ENCODE measurements around the gene SEZ6L.

Gene SEZ6L

DNA sequence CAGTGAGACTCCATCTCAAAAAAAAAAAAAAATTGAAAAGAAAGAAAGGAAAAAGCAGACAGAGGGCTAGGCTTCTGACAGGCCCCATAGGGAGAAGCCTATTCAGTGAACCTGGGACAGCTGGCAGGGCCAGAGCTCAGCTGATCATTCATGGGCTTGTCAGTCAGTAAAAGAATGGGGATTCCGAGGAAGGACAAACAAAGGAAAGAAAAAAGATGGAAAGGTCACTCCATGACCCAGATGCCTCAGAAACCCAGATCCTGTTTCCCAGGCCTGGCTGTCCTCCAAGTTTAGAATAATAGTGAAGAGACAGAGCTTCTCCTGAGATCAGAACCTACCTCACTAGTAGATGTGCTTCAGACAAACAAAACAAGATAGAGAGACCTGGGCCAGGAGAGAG, 225.5 kb downstream of the SEZ6L start:
- H3K18ac ChIP-seq (ENCODE audit: low read length) = no peak overlapping the region
- no peak overlapping the region for H3K9ac ChIP-seq (ENCODE audit: low read depth, low read length, poor library complexity)
- no peaks in the 10 kb centered on the region for H3K79me1 ChIP-seq (ENCODE audit: low read depth, low read length)
- H3K4ac ChIP-seq (ENCODE audit: low read length) = no peak overlapping the region
- H2BK12ac ChIP-seq (ENCODE audit: low read length) = no peak overlapping the region
- peaks cover 13% of the 10 kb centered on the region in 2 donors for H3K4me1 ChIP-seq (ENCODE audit: control insufficient read depth in 2 of 2, insufficient read depth in 1 of 2, low read depth in 1 of 2, low read length in 2 of 2)
- H3K14ac ChIP-seq (ENCODE audit: low read length) = no peak overlapping the region
- H2AK5ac ChIP-seq (ENCODE audit: low read depth, low read length) = no peak overlapping the region
- no peak overlapping the region for H3K4me2 ChIP-seq (ENCODE audit: insufficient read depth, low read length, poor library complexity, severe bottlenecking)
- H3K27me3 ChIP-seq (ENCODE audit: control insufficient read depth in 3 of 3, insufficient read depth in 3 of 3, low read depth in 1 of 3, low read length in 3 of 3) = no peaks in the 10 kb centered on the region
- WGBS, 2 donors (ENCODE audit: extremely low coverage in 2 of 2, insufficient read length in 2 of 2, insufficient replicate concordance in 1 of 2) = no CpG with 5 or more reads among the region's 1 CpG
- H2BK5ac ChIP-seq (ENCODE audit: low read length) = no peak overlapping the region
- no peak overlapping the region for H2AFZ ChIP-seq (ENCODE audit: low read length)
- H3K4me3 ChIP-seq (ENCODE audit: low read length in 2 of 2) = no peak overlapping the region
- peak; percentile 62 for DNase-seq (ENCODE audit: low spot score)
- H3K36me3 ChIP-seq (replicated peaks in 1 of 2; ENCODE audit: control insufficient read depth in 2 of 2, insufficient read depth in 2 of 2, low read length in 2 of 2) = no peaks in the 10 kb centered on the region
- no peak overlapping the region for H4K91ac ChIP-seq (ENCODE audit: low read depth, low read length, poor library complexity)
- H2BK120ac ChIP-seq (ENCODE audit: low read depth, low read length) = no peak overlapping the region
- H3K9me3 ChIP-seq (replicated peaks in 1 of 2; ENCODE audit: control insufficient read depth in 2 of 2, insufficient read depth in 1 of 2, low read depth in 1 of 2, low read length in 2 of 2) = peaks cover 0 to 5% of the 10 kb centered on the region in 2 donors
- H4K8ac ChIP-seq (ENCODE audit: low read depth, low read length) = no peak overlapping the region
- H3K23ac ChIP-seq (ENCODE audit: low read depth, low read length, poor library complexity) = no peak overlapping the region
- H3K27ac ChIP-seq (replicated peaks; ENCODE audit: low read length) = peak overlapping the region; percentile 55
- no peak overlapping the region for H2BK15ac ChIP-seq (ENCODE audit: low read length)

DNA sequence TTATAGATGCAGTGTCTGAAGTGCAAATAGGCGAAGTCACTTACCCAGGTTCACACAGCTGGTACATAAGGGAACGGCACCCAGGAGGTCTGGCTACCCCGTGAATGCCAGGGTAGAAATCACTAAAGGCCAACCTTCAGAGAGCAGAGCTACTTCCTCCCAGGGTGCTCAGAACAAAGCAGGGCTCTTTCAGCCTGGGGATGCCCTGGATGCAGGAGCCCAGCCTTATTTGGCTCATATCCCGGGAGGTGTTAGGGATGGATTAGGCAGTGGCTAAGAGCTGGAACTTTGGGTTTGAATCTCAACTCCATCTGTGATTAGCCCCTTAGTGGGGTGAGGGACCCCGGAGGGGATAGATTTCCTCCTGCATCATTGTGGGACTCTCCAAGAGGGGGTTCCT, 226.7 kb downstream of the SEZ6L start:
- DNase-seq (ENCODE audit: low spot score) = no peak
- H2BK12ac ChIP-seq (ENCODE audit: low read length) = no peak overlapping the region
- no peak overlapping the region for H2BK120ac ChIP-seq (ENCODE audit: low read depth, low read length)
- H4K8ac ChIP-seq (ENCODE audit: low read depth, low read length) = no peak overlapping the region
- no peak overlapping the region for H3K14ac ChIP-seq (ENCODE audit: low read length)
- H2AK5ac ChIP-seq (ENCODE audit: low read depth, low read length) = peak overlapping the region; percentile 11
- no peak overlapping the region for H3K4me2 ChIP-seq (ENCODE audit: insufficient read depth, low read length, poor library complexity, severe bottlenecking)
- H3K36me3 ChIP-seq (replicated peaks in 1 of 2; ENCODE audit: control insufficient read depth in 2 of 2, insufficient read depth in 2 of 2, low read length in 2 of 2) = no peaks in the 10 kb centered on the region
- no peaks in the 10 kb centered on the region for H3K27me3 ChIP-seq (ENCODE audit: control insufficient read depth in 3 of 3, insufficient read depth in 3 of 3, low read depth in 1 of 3, low read length in 3 of 3)
- no peak overlapping the region for H2BK5ac ChIP-seq (ENCODE audit: low read length)
- no peak overlapping the region for H2AFZ ChIP-seq (ENCODE audit: low read length)
- H3K18ac ChIP-seq (ENCODE audit: low read length) = peak overlapping the region; percentile 6
- H4K91ac ChIP-seq (ENCODE audit: low read depth, low read length, poor library complexity) = no peak overlapping the region
- H2BK15ac ChIP-seq (ENCODE audit: low read length) = no peak overlapping the region
- no peak overlapping the region for H3K27ac ChIP-seq (replicated peaks; ENCODE audit: low read length)
- H3K4ac ChIP-seq (ENCODE audit: low read length) = no peak overlapping the region
- H3K9ac ChIP-seq (ENCODE audit: low read depth, low read length, poor library complexity) = no peak overlapping the region
- peaks cover 0 to 5% of the 10 kb centered on the region in 2 donors for H3K9me3 ChIP-seq (replicated peaks in 1 of 2; ENCODE audit: control insufficient read depth in 2 of 2, insufficient read depth in 1 of 2, low read depth in 1 of 2, low read length in 2 of 2)
- WGBS, 2 donors (ENCODE audit: extremely low coverage in 2 of 2, insufficient read length in 2 of 2, insufficient replicate concordance in 1 of 2) = no CpG with 5 or more reads among the region's 5 CpGs
- H3K23ac ChIP-seq (ENCODE audit: low read depth, low read length, poor library complexity) = no peak overlapping the region
- no peak overlapping the region for H3K4me3 ChIP-seq (ENCODE audit: low read length in 2 of 2)
- peaks cover 12 to 13% of the 10 kb centered on the region in 2 donors for H3K4me1 ChIP-seq (ENCODE audit: control insufficient read depth in 2 of 2, insufficient read depth in 1 of 2, low read depth in 1 of 2, low read length in 2 of 2)
- no peaks in the 10 kb centered on the region for H3K79me1 ChIP-seq (ENCODE audit: low read depth, low read length)

DNA sequence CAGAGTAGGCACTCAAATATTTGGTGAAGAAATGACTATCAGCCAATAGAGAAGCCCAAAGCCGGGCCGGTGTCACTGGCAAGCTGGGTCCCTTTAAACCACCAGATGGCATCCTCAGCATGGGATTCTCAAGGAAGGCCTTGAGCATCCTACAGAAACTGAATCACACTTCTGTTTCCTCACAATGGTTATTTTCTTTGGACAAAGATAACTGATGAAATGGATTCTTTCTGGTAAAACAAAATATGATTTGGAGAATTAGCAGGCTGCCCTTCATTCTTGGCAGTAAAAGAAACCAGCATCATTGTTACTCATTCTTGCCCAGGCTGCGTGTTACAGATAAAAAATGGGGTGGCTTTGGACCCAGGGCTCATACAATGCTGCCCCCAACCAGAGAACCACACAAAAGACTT, 229.5 kb downstream of the SEZ6L start:
- Histone ChIP-seq H2BK15ac (ENCODE audit: low read length) (no peak overlapping the region), H2AFZ (ENCODE audit: low read length) (peak overlapping the region; percentile 54), H4K8ac (ENCODE audit: low read depth, low read length) (no peak overlapping the region), H3K4ac (ENCODE audit: low read length) (no peak overlapping the region), H3K23ac (ENCODE audit: low read depth, low read length, poor library complexity) (no peak overlapping the region), H3K14ac (ENCODE audit: low read length) (no peak overlapping the region), H2BK5ac (ENCODE audit: low read length) (no peak overlapping the region), H3K4me1 (ENCODE audit: control insufficient read depth in 2 of 2, insufficient read depth in 1 of 2, low read depth in 1 of 2, low read length in 2 of 2) (peaks cover 10 to 13% of the 10 kb centered on the region in 2 donors), H3K27ac (replicated peaks; ENCODE audit: low read length) (no peak overlapping the region), H3K9me3 (replicated peaks in 1 of 2; ENCODE audit: control insufficient read depth in 2 of 2, insufficient read depth in 1 of 2, low read depth in 1 of 2, low read length in 2 of 2) (peaks cover 0 to 4% of the 10 kb centered on the region in 2 donors), H2AK5ac (ENCODE audit: low read depth, low read length) (no peak overlapping the region), H3K4me3 (ENCODE audit: low read length in 2 of 2) (no peak overlapping the region), H4K91ac (ENCODE audit: low read depth, low read length, poor library complexity) (no peak overlapping the region), H2BK12ac (ENCODE audit: low read length) (no peak overlapping the region), H3K27me3 (ENCODE audit: control insufficient read depth in 3 of 3, insufficient read depth in 3 of 3, low read depth in 1 of 3, low read length in 3 of 3) (no peaks in the 10 kb centered on the region), H3K4me2 (ENCODE audit: insufficient read depth, low read length, poor library complexity, severe bottlenecking) (no peak overlapping the region), H3K9ac (ENCODE audit: low read depth, low read length, poor library complexity) (no peak overlapping the region), H3K18ac (ENCODE audit: low read length) (no peak overlapping the region), H3K79me1 (ENCODE audit: low read depth, low read length) (no peaks in the 10 kb centered on the region), H3K36me3 (replicated peaks in 1 of 2; ENCODE audit: control insufficient read depth in 2 of 2, insufficient read depth in 2 of 2, low read length in 2 of 2) (no peaks in the 10 kb centered on the region), H2BK120ac (ENCODE audit: low read depth, low read length) (no peak overlapping the region)
- no CpG with 5 or more reads among the region's 3 CpGs for WGBS, 2 donors (ENCODE audit: extremely low coverage in 2 of 2, insufficient read length in 2 of 2, insufficient replicate concordance in 1 of 2)
- DNase-seq (ENCODE audit: low spot score) = peak; percentile 46

DNA sequence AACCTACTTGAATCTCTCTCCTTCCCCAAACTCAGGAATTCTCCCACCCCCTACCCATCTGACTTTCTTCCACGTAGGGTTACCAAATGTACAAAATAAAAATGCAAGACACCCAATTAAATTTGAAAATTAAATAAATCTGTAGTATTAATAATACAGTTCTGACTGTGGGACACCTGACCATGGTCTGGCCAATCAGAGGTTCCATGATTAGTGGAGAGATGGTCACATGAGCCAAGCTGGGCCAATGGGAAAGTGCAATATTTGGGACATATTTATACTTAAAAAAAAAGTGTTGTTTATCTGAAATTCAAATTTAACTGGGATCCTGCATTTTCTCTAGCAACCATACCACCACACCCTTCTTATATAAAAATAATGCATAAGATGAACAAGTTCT, 230.0 kb downstream of the SEZ6L start:
- Histone ChIP-seq H2BK12ac (ENCODE audit: low read length) (no peak overlapping the region), H3K4me1 (ENCODE audit: control insufficient read depth in 2 of 2, insufficient read depth in 1 of 2, low read depth in 1 of 2, low read length in 2 of 2) (peaks cover 8 to 18% of the 10 kb centered on the region in 2 donors), H2AFZ (ENCODE audit: low read length) (peak overlapping the region; percentile 54), H3K23ac (ENCODE audit: low read depth, low read length, poor library complexity) (no peak overlapping the region), H3K14ac (ENCODE audit: low read length) (no peak overlapping the region), H3K9ac (ENCODE audit: low read depth, low read length, poor library complexity) (no peak overlapping the region), H2BK5ac (ENCODE audit: low read length) (no peak overlapping the region), H3K79me1 (ENCODE audit: low read depth, low read length) (no peaks in the 10 kb centered on the region), H2BK120ac (ENCODE audit: low read depth, low read length) (no peak overlapping the region), H3K27ac (replicated peaks; ENCODE audit: low read length) (no peak overlapping the region), H4K91ac (ENCODE audit: low read depth, low read length, poor library complexity) (no peak overlapping the region), H4K8ac (ENCODE audit: low read depth, low read length) (no peak overlapping the region), H3K36me3 (replicated peaks in 1 of 2; ENCODE audit: control insufficient read depth in 2 of 2, insufficient read depth in 2 of 2, low read length in 2 of 2) (no peaks in the 10 kb centered on the region), H2BK15ac (ENCODE audit: low read length) (no peak overlapping the region), H3K18ac (ENCODE audit: low read length) (no peak overlapping the region), H3K9me3 (replicated peaks in 1 of 2; ENCODE audit: control insufficient read depth in 2 of 2, insufficient read depth in 1 of 2, low read depth in 1 of 2, low read length in 2 of 2) (no peaks in the 10 kb centered on the region), H3K4me2 (ENCODE audit: insufficient read depth, low read length, poor library complexity, severe bottlenecking) (no peak overlapping the region), H3K4ac (ENCODE audit: low read length) (no peak overlapping the region), H2AK5ac (ENCODE audit: low read depth, low read length) (no peak overlapping the region), H3K27me3 (ENCODE audit: control insufficient read depth in 3 of 3, insufficient read depth in 3 of 3, low read depth in 1 of 3, low read length in 3 of 3) (no peaks in the 10 kb centered on the region), H3K4me3 (ENCODE audit: low read length in 2 of 2) (no peak overlapping the region)
- no peak for DNase-seq (ENCODE audit: low spot score)
- WGBS, 2 donors (ENCODE audit: extremely low coverage in 2 of 2, insufficient read length in 2 of 2, insufficient replicate concordance in 1 of 2) = no CpG with 5 or more reads among the region's 1 CpG

Data from neuronal stem cell (in vitro differentiated cells).